Mesothelial cell of epicardium (in vitro differentiated cells): ENCODE measurements around the gene SPRR2E. TPM values are rescaled to one million over a fixed set of nuclear protein-coding genes. Genes with fewer than 3 reads are reported as not detected.

Source experiments
- DNase-seq, 2 experiments: peaks; one replicate each; pipeline ENCODE4 v3.0.0; 2021; ENCODE audit warnings: low spot score in 2 of 2; ENCODE audit not compliant: unreplicated experiment in 2 of 2
- H3K27ac Mint-ChIP-seq: 2 replicates; pipeline ENCODE4 v1.8.0; 2021; ENCODE audit warnings: mixed read lengths
- H3K27me3 Mint-ChIP-seq: 2 replicates; pipeline ENCODE4 v1.8.0; 2021; ENCODE audit warnings: low read depth, mixed read lengths
- H3K36me3 Mint-ChIP-seq: 2 replicates; pipeline ENCODE4 v1.8.0; 2021; ENCODE audit warnings: mixed read lengths
- H3K4me1 Mint-ChIP-seq: 2 replicates; pipeline ENCODE4 v1.8.0; 2021; ENCODE audit warnings: mixed read lengths
- H3K4me3 Mint-ChIP-seq: 2 replicates; pipeline ENCODE4 v1.8.0; 2021; ENCODE audit warnings: mild to moderate bottlenecking, moderate library complexity, mixed read lengths
- H3K9me3 Mint-ChIP-seq: 2 replicates; pipeline ENCODE4 v1.8.0; 2021; ENCODE audit warnings: mixed read lengths
- total RNA-seq: library from RNA; stranded (reverse); gene quantifications from 3 replicates; pipeline ENCODE4 v1.2.1, GENCODE V29; 2021
- TF ChIP-seq, protein P1 (sequence below): fragments of 200-600 bp; sonication (generic); IDR thresholded peaks from one replicate; pipeline ENCODE4 v1.5.0; 2021; ENCODE audit warnings: antibody characterized with exemption; ENCODE audit not compliant: unreplicated experiment

SPRR2E gene
- total RNA-seq, 1 donor from 2014 or later = 1.2 TPM

DNA sequence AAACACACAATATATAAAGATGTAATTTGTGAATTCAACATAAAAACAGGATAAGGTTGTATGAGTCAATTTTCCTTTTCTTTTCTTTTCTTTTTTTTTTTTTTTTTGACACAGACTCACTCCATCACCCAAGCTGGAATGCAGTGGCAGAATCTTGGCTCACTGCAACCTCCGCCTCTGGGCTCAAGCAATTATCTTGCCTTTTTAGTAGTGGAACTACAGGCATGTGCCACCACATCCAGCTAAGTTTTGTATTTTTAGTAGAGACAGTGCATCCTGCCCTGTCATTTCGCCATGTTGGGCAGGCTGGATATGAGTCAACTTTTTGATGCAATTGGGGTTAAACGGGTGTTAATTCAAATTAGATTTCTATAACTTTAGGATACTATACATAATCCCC lies 12.6 kb downstream of the SPRR2E start:
- TF ChIP-seq, protein P1, sequence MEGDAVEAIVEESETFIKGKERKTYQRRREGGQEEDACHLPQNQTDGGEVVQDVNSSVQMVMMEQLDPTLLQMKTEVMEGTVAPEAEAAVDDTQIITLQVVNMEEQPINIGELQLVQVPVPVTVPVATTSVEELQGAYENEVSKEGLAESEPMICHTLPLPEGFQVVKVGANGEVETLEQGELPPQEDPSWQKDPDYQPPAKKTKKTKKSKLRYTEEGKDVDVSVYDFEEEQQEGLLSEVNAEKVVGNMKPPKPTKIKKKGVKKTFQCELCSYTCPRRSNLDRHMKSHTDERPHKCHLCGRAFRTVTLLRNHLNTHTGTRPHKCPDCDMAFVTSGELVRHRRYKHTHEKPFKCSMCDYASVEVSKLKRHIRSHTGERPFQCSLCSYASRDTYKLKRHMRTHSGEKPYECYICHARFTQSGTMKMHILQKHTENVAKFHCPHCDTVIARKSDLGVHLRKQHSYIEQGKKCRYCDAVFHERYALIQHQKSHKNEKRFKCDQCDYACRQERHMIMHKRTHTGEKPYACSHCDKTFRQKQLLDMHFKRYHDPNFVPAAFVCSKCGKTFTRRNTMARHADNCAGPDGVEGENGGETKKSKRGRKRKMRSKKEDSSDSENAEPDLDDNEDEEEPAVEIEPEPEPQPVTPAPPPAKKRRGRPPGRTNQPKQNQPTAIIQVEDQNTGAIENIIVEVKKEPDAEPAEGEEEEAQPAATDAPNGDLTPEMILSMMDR = no peak
- Mint-ChIP-seq H3K4me1 (peaks cover 5% of the 10 kb centered on the region), H3K27ac (no peak overlapping the region), H3K27me3 (peaks cover 3% of the 10 kb centered on the region), H3K4me3 (no peak overlapping the region), H3K9me3 (peaks cover 34% of the 10 kb centered on the region), H3K36me3 (no peaks in the 10 kb centered on the region)
- no peak for DNase-seq

GRCh38 chr1:153072806-153073726 lies 21.3 kb downstream of the SPRR2E start:
- H3K27me3 Mint-ChIP-seq = peaks cover 8% of the 10 kb centered on the region
- no peaks in the 10 kb centered on the region for H3K4me1 Mint-ChIP-seq

GRCh38 chr1:153071511-153071910 lies 22.8 kb downstream of the SPRR2E start, which contains the start of gene SPRR2B:
Gene SPRR2B (minus strand): TSS chr1:153071611. CDS start chr1:153070839, 772 bp downstream.
- no peaks in the 10 kb centered on the region for H3K9me3 Mint-ChIP-seq
- DNase-seq = no peak
- TF ChIP-seq, protein P1 = no peak
- no peak within 1 kb of the TSS for H3K27ac Mint-ChIP-seq
- H3K27me3 Mint-ChIP-seq = peaks cover 20% of the 10 kb centered on the region
- no peak within 1 kb of the TSS for H3K4me3 Mint-ChIP-seq
- H3K36me3 Mint-ChIP-seq = no peaks in the 10 kb centered on the region
- no peaks in the 10 kb centered on the region for H3K4me1 Mint-ChIP-seq

More at GRCh38 chr1:153072806-153073726, 21.3 kb downstream of the SPRR2E start:
- Mint-ChIP-seq H3K27ac (no peak overlapping the region), H3K36me3 (no peaks in the 10 kb centered on the region), H3K4me3 (no peak overlapping the region), H3K9me3 (no peaks in the 10 kb centered on the region)
- DNase-seq = no peak
- TF ChIP-seq, protein P1 = no peak

DNA sequence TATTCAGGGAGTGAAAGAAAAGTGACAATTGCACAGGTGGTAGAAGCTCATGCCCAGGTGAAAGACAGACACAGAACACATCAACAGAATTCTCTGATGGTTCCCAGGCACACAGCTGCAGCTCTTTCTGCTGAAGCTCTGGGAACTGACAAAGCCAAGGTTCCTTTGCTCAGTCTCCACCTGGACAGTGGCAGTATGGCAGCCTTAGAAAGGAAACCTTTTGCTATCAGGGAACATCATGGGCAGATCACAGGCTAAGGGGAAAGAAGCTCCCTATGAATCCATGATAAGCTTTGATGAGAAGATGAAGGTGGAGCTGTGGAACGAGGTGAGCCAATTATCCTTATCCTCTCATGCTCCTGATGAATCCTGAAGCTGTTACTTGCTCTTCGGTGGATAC lies 24.1 kb downstream of the SPRR2E start:
- DNase-seq = no peak
- peaks cover 3% of the 10 kb centered on the region for H3K9me3 Mint-ChIP-seq
- no peak overlapping the region for H3K27ac Mint-ChIP-seq
- no peak overlapping the region for H3K4me3 Mint-ChIP-seq
- TF ChIP-seq, protein P1 = no peak
- no peaks in the 10 kb centered on the region for H3K4me1 Mint-ChIP-seq
- no peaks in the 10 kb centered on the region for H3K36me3 Mint-ChIP-seq
- peaks cover 30% of the 10 kb centered on the region for H3K27me3 Mint-ChIP-seq

GRCh38 chr1:153058826-153059784 lies 35.2 kb downstream of the SPRR2E start:
- peaks cover under 1% of the 10 kb centered on the region for H3K9me3 Mint-ChIP-seq
- peaks cover 14% of the 10 kb centered on the region for H3K4me1 Mint-ChIP-seq
- no peak overlapping the region for H3K27ac Mint-ChIP-seq
- peaks cover 37% of the 10 kb centered on the region for H3K27me3 Mint-ChIP-seq
- DNase-seq = no peak
- no peak overlapping the region for H3K4me3 Mint-ChIP-seq
- H3K36me3 Mint-ChIP-seq = no peaks in the 10 kb centered on the region
- TF ChIP-seq, protein P1 = no peak
